ENCODE results near the gene BTBD19.

Gene BTBD19

DNA sequence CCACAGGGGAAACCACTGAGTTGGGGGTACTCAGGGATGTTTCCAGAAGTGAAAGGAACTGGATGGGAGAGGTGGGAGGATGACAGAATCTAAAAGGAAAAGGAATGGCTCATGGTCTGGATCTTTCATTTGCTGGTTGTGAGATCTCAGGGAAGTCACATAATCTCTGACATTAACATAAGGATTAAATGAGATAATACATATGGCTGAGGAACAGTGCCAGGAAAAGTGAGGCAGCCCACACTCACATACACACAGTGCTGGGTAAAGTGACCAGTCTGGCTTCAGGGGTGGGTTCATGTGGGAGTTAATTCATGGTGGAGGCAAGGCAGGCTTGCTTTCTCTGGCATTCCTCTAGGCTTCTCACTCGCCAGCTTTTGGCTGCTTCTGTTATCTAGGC, 38.7 kb downstream of the BTBD19 start:
- Histone ChIP-seq H3K4me3 (ENCODE audit: low read length in 2 of 2) (no peak overlapping the region), H3K27me3 (ENCODE audit: control insufficient read depth in 2 of 2, insufficient read depth in 2 of 2, low read length in 2 of 2) (peaks cover 0 to 5% of the 10 kb centered on the region in 2 donors), H3K36me3 (ENCODE audit: control insufficient read depth in 2 of 2, insufficient read depth in 2 of 2, low read length in 2 of 2) (peaks cover 0 to 6% of the 10 kb centered on the region in 2 donors), H3K4me1 (ENCODE audit: control insufficient read depth in 2 of 2, insufficient read depth in 2 of 2, low read length in 2 of 2) (peaks cover 4 to 5% of the 10 kb centered on the region in 2 donors), H3K9me3 (ENCODE audit: control insufficient read depth in 2 of 2, low read length in 2 of 2) (no peaks in the 10 kb centered on the region), H3K27ac (ENCODE audit: low read depth in 2 of 2, low read length in 2 of 2) (no peak overlapping the region), H3K9ac (ENCODE audit: low read depth in 1 of 2, low read length in 2 of 2) (no peak overlapping the region)

GRCh38 chr1:44847845-44848244, 39.5 kb downstream of the BTBD19 start:
- Histone ChIP-seq H3K9ac (ENCODE audit: low read depth in 1 of 2, low read length in 2 of 2) (no peak overlapping the region), H3K4me3 (ENCODE audit: low read length in 2 of 2) (no peak overlapping the region), H3K27me3 (ENCODE audit: control insufficient read depth in 2 of 2, insufficient read depth in 2 of 2, low read length in 2 of 2) (no peaks in the 10 kb centered on the region), H3K4me1 (ENCODE audit: control insufficient read depth in 2 of 2, insufficient read depth in 2 of 2, low read length in 2 of 2) (peaks cover under 1% of the 10 kb centered on the region in 2 donors), H3K36me3 (ENCODE audit: control insufficient read depth in 2 of 2, insufficient read depth in 2 of 2, low read length in 2 of 2) (peaks cover 0 to 6% of the 10 kb centered on the region in 2 donors), H3K9me3 (ENCODE audit: control insufficient read depth in 2 of 2, low read length in 2 of 2) (no peaks in the 10 kb centered on the region), H3K27ac (ENCODE audit: low read depth in 2 of 2, low read length in 2 of 2) (no peak overlapping the region)

DNA sequence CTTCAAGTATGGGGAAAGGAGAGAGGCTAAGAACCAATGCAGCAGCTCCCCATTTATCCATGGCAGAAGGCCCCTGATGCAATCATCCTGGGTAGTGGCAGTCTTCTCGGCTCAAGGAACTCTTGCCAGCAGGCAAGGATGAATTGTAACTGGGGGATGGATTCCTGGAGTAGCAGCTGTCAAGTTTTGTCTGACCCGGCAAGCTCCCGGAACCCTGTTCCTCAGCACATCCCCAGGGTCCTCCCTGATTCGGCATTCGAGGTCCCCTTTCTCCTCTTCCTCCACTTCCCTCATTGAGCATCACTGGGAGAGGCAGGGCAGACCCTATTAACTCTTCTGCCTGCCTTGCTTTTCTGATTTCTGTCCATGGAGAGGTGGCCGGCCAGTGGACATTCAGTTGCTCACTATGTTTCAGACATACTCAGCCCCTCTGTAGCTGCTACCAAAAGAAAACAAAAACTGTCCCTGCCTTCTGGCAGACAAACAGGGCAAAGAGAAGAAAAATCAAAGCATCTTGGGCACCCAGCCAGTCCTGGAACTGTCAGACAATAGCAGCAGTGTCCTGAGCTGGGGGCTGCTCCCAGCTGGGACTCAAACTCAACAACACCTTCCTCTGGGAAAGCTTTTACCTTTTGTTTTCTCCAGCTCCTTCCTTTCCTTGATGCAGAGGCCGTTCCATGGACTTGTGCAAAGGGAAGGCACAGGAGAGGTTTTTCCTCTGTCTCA, 40.3 kb downstream of the BTBD19 start:
- Histone ChIP-seq H3K4me3 (ENCODE audit: low read length in 2 of 2) (no peak overlapping the region), H3K27ac (ENCODE audit: low read depth in 2 of 2, low read length in 2 of 2) (no peak overlapping the region), H3K36me3 (ENCODE audit: control insufficient read depth in 2 of 2, insufficient read depth in 2 of 2, low read length in 2 of 2) (peaks cover 0 to 6% of the 10 kb centered on the region in 2 donors), H3K27me3 (ENCODE audit: control insufficient read depth in 2 of 2, insufficient read depth in 2 of 2, low read length in 2 of 2) (no peaks in the 10 kb centered on the region), H3K4me1 (ENCODE audit: control insufficient read depth in 2 of 2, insufficient read depth in 2 of 2, low read length in 2 of 2) (no peaks in the 10 kb centered on the region), H3K9me3 (ENCODE audit: control insufficient read depth in 2 of 2, low read length in 2 of 2) (no peaks in the 10 kb centered on the region), H3K9ac (ENCODE audit: low read depth in 1 of 2, low read length in 2 of 2) (no peak overlapping the region)

DNA sequence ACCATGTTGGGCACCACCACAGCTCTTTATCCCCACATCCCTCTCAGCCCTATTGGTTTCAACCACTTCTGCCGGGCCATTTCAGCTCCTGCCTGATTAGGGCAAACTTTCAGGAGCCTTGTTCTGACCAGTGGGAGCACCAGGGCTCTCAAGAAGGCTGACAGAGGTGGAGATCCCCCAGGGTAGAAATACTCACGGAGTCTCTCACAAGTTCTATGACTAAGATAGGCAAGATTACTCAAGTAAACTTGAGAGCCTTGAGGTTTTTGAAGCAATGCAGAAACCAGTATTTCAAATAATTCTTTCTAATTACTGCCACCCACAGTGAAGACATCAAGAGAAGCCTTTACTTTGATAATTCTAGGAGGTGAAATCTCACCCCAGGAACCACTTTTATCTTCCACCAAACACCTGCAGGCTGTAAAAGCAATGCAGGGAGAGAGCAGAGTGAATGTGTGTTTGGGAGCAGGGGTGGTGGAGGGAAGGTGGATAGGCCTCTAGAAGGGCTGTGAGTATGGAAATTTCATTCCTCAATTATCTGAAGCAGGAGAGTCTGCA, 41.3 kb downstream of the BTBD19 start:
- Histone ChIP-seq H3K36me3 (ENCODE audit: control insufficient read depth in 2 of 2, insufficient read depth in 2 of 2, low read length in 2 of 2) (peaks cover 0 to 6% of the 10 kb centered on the region in 2 donors), H3K9me3 (ENCODE audit: control insufficient read depth in 2 of 2, low read length in 2 of 2) (no peaks in the 10 kb centered on the region), H3K4me1 (ENCODE audit: control insufficient read depth in 2 of 2, insufficient read depth in 2 of 2, low read length in 2 of 2) (no peaks in the 10 kb centered on the region), H3K4me3 (ENCODE audit: low read length in 2 of 2) (no peak overlapping the region), H3K9ac (ENCODE audit: low read depth in 1 of 2, low read length in 2 of 2) (no peak overlapping the region), H3K27ac (ENCODE audit: low read depth in 2 of 2, low read length in 2 of 2) (no peak overlapping the region), H3K27me3 (ENCODE audit: control insufficient read depth in 2 of 2, insufficient read depth in 2 of 2, low read length in 2 of 2) (no peaks in the 10 kb centered on the region)

- no peak overlapping the region for H3K9ac ChIP-seq (ENCODE audit: low read depth in 1 of 2, low read length in 2 of 2)
- no peak overlapping the region for H3K27ac ChIP-seq (ENCODE audit: low read depth in 2 of 2, low read length in 2 of 2)
- no peaks in the 10 kb centered on the region for H3K9me3 ChIP-seq (ENCODE audit: control insufficient read depth in 2 of 2, low read length in 2 of 2)
- H3K27me3 ChIP-seq (ENCODE audit: control insufficient read depth in 2 of 2, insufficient read depth in 2 of 2, low read length in 2 of 2): no peaks in the 10 kb centered on the region
- H3K4me1 ChIP-seq (ENCODE audit: control insufficient read depth in 2 of 2, insufficient read depth in 2 of 2, low read length in 2 of 2): no peaks in the 10 kb centered on the region
- H3K36me3 ChIP-seq (ENCODE audit: control insufficient read depth in 2 of 2, insufficient read depth in 2 of 2, low read length in 2 of 2): peaks cover 0 to 6% of the 10 kb centered on the region in 2 donors
- no peak overlapping the region for H3K4me3 ChIP-seq (ENCODE audit: low read length in 2 of 2)
Measured at GRCh38 chr1:44851308-44851707, 43.0 kb downstream of the BTBD19 start.

- H3K27ac ChIP-seq (ENCODE audit: low read depth in 2 of 2, low read length in 2 of 2): no peak overlapping the region
- H3K9me3 ChIP-seq (ENCODE audit: control insufficient read depth in 2 of 2, low read length in 2 of 2): no peaks in the 10 kb centered on the region
- no peaks in the 10 kb centered on the region for H3K4me1 ChIP-seq (ENCODE audit: control insufficient read depth in 2 of 2, insufficient read depth in 2 of 2, low read length in 2 of 2)
- peaks cover 3 to 10% of the 10 kb centered on the region in 2 donors for H3K36me3 ChIP-seq (ENCODE audit: control insufficient read depth in 2 of 2, insufficient read depth in 2 of 2, low read length in 2 of 2)
- H3K9ac ChIP-seq (ENCODE audit: low read depth in 1 of 2, low read length in 2 of 2): no peak overlapping the region
- no peak overlapping the region for H3K4me3 ChIP-seq (ENCODE audit: low read length in 2 of 2)
- H3K27me3 ChIP-seq (ENCODE audit: control insufficient read depth in 2 of 2, insufficient read depth in 2 of 2, low read length in 2 of 2): no peaks in the 10 kb centered on the region
Measured at GRCh38 chr1:44853201-44853600, 44.9 kb downstream of the BTBD19 start.

DNA sequence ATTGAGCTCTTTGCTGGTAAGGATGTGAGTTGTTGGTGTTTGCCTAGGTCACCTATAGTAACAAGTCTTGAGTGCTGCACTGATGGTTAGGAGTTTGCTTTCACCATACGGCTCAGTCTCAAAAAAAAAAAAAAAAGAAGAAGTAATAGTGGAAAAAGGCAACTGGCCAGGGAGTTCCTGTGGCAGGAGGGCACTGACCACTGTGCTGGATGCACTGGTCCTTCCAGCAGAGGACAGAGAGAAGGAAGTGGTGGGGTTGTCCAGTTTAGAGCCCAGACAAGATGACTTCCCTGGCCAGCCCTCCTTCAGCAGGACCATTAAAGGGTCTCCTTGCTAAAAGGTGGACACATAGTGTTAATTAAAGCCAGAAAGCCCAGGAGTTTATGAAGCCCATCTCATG, 46.6 kb downstream of the BTBD19 start:
- Histone ChIP-seq H3K4me1 (ENCODE audit: control insufficient read depth in 2 of 2, insufficient read depth in 2 of 2, low read length in 2 of 2) (no peaks in the 10 kb centered on the region), H3K36me3 (ENCODE audit: control insufficient read depth in 2 of 2, insufficient read depth in 2 of 2, low read length in 2 of 2) (peaks cover 3 to 6% of the 10 kb centered on the region in 2 donors), H3K9me3 (ENCODE audit: control insufficient read depth in 2 of 2, low read length in 2 of 2) (no peaks in the 10 kb centered on the region), H3K27me3 (ENCODE audit: control insufficient read depth in 2 of 2, insufficient read depth in 2 of 2, low read length in 2 of 2) (no peaks in the 10 kb centered on the region), H3K4me3 (ENCODE audit: low read length in 2 of 2) (no peak overlapping the region), H3K27ac (ENCODE audit: low read depth in 2 of 2, low read length in 2 of 2) (no peak overlapping the region), H3K9ac (ENCODE audit: low read depth in 1 of 2, low read length in 2 of 2) (no peak overlapping the region)

DNA sequence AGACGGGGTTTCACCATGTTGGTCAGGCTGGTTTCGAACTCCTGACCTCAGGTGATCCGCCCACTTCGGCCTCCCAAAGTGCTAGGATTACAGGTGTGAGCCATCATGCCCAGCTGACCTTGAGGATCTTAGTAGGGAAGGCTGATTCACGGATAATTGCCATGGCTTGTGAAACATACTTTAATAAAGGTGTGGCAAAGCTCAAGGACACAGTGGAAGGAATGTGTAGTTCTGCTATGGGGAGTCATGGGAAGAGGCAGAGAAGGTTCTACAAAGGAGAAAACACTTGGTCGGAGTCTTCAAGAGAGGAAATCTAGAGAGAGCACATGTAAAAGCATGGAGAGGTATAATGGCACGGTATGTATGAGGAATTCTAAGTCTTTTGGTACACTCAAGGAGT, 47.4 kb downstream of the BTBD19 start:
- Histone ChIP-seq H3K27me3 (ENCODE audit: control insufficient read depth in 2 of 2, insufficient read depth in 2 of 2, low read length in 2 of 2) (no peaks in the 10 kb centered on the region), H3K36me3 (ENCODE audit: control insufficient read depth in 2 of 2, insufficient read depth in 2 of 2, low read length in 2 of 2) (peaks cover 3 to 6% of the 10 kb centered on the region in 2 donors), H3K9ac (ENCODE audit: low read depth in 1 of 2, low read length in 2 of 2) (no peak overlapping the region), H3K27ac (ENCODE audit: low read depth in 2 of 2, low read length in 2 of 2) (no peak overlapping the region), H3K4me3 (ENCODE audit: low read length in 2 of 2) (no peak overlapping the region), H3K4me1 (ENCODE audit: control insufficient read depth in 2 of 2, insufficient read depth in 2 of 2, low read length in 2 of 2) (peaks cover 0 to 2% of the 10 kb centered on the region in 2 donors), H3K9me3 (ENCODE audit: control insufficient read depth in 2 of 2, low read length in 2 of 2) (no peaks in the 10 kb centered on the region)

DNA sequence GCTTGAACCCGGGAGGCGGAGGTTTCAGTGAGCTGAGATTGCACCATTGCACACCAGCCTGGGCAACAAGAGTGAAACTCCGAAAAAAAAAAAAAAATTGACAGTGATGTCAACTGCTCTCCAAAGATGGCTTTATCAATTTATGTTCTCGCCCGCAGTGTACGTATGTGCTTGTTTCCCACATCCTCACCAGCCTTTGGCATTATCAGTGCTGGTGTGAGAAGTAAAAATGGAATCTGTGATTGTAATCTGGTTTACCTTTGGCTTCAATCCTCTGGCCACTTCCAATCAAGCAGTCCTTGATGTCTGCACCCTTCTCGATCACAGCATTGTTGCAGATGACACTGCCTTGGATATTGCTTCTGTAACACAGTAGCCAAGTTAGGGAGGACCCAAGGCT, 49.1 kb downstream of the BTBD19 start:
- Histone ChIP-seq H3K4me1 (ENCODE audit: control insufficient read depth in 2 of 2, insufficient read depth in 2 of 2, low read length in 2 of 2) (peaks cover 0 to 2% of the 10 kb centered on the region in 2 donors), H3K9ac (ENCODE audit: low read depth in 1 of 2, low read length in 2 of 2) (no peak overlapping the region), H3K9me3 (ENCODE audit: control insufficient read depth in 2 of 2, low read length in 2 of 2) (no peaks in the 10 kb centered on the region), H3K27me3 (ENCODE audit: control insufficient read depth in 2 of 2, insufficient read depth in 2 of 2, low read length in 2 of 2) (no peaks in the 10 kb centered on the region), H3K36me3 (ENCODE audit: control insufficient read depth in 2 of 2, insufficient read depth in 2 of 2, low read length in 2 of 2) (peaks cover 3 to 4% of the 10 kb centered on the region in 2 donors), H3K27ac (ENCODE audit: low read depth in 2 of 2, low read length in 2 of 2) (no peak overlapping the region), H3K4me3 (ENCODE audit: low read length in 2 of 2) (no peak overlapping the region)

DNA sequence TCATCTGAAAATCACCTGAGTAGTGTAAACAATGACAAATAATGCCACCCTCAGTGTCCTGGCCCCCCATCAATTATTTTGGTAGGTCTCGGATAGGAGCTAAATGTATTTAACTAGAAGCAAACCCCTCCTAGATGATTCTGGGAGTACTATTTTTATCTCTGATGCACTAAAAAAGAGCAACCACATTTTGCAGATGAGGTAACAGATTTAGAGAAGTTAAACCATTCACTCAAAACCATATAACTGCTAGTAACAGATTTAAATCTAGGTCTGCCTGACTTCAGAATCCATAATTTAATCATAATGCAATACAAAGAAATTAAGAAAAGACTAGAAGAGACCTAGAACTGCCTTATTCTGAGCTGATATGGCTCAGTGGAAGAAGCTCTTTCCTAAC, 52.0 kb downstream of the BTBD19 start:
- Histone ChIP-seq H3K4me1 (ENCODE audit: control insufficient read depth in 2 of 2, insufficient read depth in 2 of 2, low read length in 2 of 2) (peaks cover 0 to 2% of the 10 kb centered on the region in 2 donors), H3K9ac (ENCODE audit: low read depth in 1 of 2, low read length in 2 of 2) (no peak overlapping the region), H3K9me3 (ENCODE audit: control insufficient read depth in 2 of 2, low read length in 2 of 2) (no peaks in the 10 kb centered on the region), H3K36me3 (ENCODE audit: control insufficient read depth in 2 of 2, insufficient read depth in 2 of 2, low read length in 2 of 2) (peaks cover 3 to 7% of the 10 kb centered on the region in 2 donors), H3K27me3 (ENCODE audit: control insufficient read depth in 2 of 2, insufficient read depth in 2 of 2, low read length in 2 of 2) (no peaks in the 10 kb centered on the region), H3K27ac (ENCODE audit: low read depth in 2 of 2, low read length in 2 of 2) (no peak overlapping the region), H3K4me3 (ENCODE audit: low read length in 2 of 2) (no peak overlapping the region)

All from mucosa of rectum (tissue), 2 donors.